Astrocyte of the spinal cord (primary cell): ENCODE data around the gene TPSAB1.

Experiments
- DNase-seq: peaks from one replicate; pipeline ENCODE4 v3.0.0; 2011; ENCODE audit warnings: low read depth, low spot score
- H3K4me3 ChIP-seq: 2 replicates; pipeline ENCODE4 v1.5.1; 2011; ENCODE audit warnings: low read depth, mild to moderate bottlenecking, low read length, moderate library complexity
- CTCF ChIP-seq: IDR thresholded peaks from 2 replicates; pipeline ENCODE4 v1.5.1; 2012; ENCODE audit warnings: low read depth, mild to moderate bottlenecking, low read length, inconsistent platforms
- in situ Hi-C: cut with HindIII; loops from 2 replicates; pipeline ENCODE4 v1.10.0; 2017; ENCODE audit warnings: low sequenced_read_pairs

TPSAB1 gene

GRCh38 chr16:1257561-1258224 is 17.2 kb downstream of the TPSAB1 start:
- TF ChIP-seq CTCF, result no peak
- no peak overlapping the region for H3K4me3 ChIP-seq
- no peak for DNase-seq
- in situ Hi-C loops, result no loop called here

- in situ Hi-C loops, result no loop called here
- DNase-seq, result no peak
- no peak overlapping the region for H3K4me3 ChIP-seq
- no peak for TF ChIP-seq CTCF
These were observed 17.7 kb downstream of the TPSAB1 start for GRCh38 chr16:1258225-1258600.

- no peak for TF ChIP-seq CTCF
- no peak overlapping the region for H3K4me3 ChIP-seq
- in situ Hi-C loops, result no loop called here
- DNase-seq, result no peak
These were observed 18.6 kb downstream of the TPSAB1 start for GRCh38 chr16:1258906-1259759.

GRCh38 chr16:1259760-1260068 is 19.2 kb downstream of the TPSAB1 start:
- in situ Hi-C loops, result no loop called here
- no peak for TF ChIP-seq CTCF
- H3K4me3 ChIP-seq, result no peak overlapping the region
- no peak for DNase-seq

- in situ Hi-C loops, result no loop called here
- no peak overlapping the region for H3K4me3 ChIP-seq
- no peak for TF ChIP-seq CTCF
- DNase-seq, result no peak
These were observed 19.7 kb downstream of the TPSAB1 start for GRCh38 chr16:1260101-1260680.

- no peak for TF ChIP-seq CTCF
- DNase-seq, result no peak
- in situ Hi-C loops, result no loop called here
- no peak overlapping the region for H3K4me3 ChIP-seq
These were observed 20.8 kb downstream of the TPSAB1 start for GRCh38 chr16:1261131-1261892.
